Hematopoietic multipotent progenitor cell treated with erythropoietin and hydrocortisone succinate and interleukin-3 and kit ligand, for 15 days (in vitro differentiated cells): ENCODE results near the gene POLA2.
"Not testable (repeated sequence)": the region's sequence is repeated elsewhere in the genome, so short reads cannot be mapped to it uniquely, and the experiment has no call there.

Source experiments
- DNase-seq: peaks from one replicate; pipeline ENCODE4 v3.0.0-alpha.2; 2015; ENCODE audit warnings: low spot score

Gene POLA2, protein sequence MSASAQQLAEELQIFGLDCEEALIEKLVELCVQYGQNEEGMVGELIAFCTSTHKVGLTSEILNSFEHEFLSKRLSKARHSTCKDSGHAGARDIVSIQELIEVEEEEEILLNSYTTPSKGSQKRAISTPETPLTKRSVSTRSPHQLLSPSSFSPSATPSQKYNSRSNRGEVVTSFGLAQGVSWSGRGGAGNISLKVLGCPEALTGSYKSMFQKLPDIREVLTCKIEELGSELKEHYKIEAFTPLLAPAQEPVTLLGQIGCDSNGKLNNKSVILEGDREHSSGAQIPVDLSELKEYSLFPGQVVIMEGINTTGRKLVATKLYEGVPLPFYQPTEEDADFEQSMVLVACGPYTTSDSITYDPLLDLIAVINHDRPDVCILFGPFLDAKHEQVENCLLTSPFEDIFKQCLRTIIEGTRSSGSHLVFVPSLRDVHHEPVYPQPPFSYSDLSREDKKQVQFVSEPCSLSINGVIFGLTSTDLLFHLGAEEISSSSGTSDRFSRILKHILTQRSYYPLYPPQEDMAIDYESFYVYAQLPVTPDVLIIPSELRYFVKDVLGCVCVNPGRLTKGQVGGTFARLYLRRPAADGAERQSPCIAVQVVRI

DNA sequence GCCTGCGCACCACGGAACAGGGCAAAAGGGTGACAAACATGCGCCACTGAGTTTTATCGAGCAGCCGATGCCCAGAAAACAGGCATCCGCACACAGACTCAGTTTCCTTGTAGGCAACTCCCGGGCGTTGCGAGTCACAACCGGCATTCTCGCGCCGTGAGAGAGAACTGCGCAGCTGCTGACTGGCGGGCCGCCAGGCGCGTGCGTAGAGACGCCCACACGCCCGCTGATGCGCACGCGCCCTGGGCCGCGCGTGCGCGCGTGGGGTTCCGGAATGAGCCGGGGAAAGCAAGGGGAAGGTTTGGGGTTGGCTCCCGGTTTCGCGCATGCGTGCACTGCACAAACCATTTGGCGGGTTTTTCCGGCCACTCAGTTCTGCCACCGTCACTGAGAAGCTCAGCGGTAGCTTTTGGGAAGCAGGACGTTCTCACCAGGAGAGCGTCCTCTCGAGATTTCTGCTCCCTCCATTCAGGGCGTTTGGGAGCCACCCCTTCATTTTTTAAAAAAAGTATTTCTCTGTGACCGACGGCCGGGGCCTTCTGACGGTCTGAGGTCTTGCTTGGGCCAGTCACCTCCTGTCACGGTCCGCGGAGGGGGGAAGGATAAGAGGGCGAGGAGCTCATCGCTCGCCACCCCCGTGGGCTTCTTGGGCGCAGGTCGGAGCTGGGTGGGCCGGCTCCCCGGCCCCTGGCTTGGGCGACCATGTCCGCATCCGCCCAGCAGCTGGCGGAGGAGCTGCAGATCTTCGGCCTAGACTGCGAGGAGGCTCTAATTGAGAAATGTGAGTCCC lies at the start of gene POLA2:
TSS of gene POLA2 (plus strand) at position 372 of the 790 bp plus-strand sequence. CDS start at position 703, 331 bp downstream.
- DNase-seq = peak; percentile 97

DNA sequence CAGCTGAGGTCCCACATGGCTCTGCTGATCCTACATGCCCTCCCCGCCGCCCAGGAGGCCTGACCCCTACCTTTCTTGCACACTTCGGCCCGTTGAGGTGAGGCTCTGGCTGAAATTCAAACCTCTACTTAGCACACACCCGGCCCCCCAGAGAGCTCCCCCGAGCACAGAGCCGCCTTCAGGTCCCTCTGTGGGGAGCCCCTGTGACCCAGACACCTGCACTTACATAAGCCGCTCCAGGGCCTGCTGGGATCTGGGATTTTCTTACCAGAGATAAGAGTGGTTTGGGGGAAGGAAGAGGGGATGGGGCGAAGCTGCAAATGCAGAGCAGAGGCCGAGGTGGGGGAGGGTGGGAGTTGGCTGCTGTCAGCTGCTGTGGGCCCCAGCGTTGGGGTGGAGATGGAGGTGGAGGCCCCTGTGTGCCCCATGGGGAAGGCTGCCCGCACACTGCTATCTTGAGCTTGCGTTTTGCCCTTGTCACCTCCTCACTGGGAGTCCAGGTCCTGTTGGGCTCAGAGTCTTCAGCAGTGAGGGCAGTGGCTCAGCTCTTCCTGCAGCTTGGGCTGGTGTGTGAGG lies 49.4 kb upstream of the POLA2 start:
- DNase-seq = no peak

DNA sequence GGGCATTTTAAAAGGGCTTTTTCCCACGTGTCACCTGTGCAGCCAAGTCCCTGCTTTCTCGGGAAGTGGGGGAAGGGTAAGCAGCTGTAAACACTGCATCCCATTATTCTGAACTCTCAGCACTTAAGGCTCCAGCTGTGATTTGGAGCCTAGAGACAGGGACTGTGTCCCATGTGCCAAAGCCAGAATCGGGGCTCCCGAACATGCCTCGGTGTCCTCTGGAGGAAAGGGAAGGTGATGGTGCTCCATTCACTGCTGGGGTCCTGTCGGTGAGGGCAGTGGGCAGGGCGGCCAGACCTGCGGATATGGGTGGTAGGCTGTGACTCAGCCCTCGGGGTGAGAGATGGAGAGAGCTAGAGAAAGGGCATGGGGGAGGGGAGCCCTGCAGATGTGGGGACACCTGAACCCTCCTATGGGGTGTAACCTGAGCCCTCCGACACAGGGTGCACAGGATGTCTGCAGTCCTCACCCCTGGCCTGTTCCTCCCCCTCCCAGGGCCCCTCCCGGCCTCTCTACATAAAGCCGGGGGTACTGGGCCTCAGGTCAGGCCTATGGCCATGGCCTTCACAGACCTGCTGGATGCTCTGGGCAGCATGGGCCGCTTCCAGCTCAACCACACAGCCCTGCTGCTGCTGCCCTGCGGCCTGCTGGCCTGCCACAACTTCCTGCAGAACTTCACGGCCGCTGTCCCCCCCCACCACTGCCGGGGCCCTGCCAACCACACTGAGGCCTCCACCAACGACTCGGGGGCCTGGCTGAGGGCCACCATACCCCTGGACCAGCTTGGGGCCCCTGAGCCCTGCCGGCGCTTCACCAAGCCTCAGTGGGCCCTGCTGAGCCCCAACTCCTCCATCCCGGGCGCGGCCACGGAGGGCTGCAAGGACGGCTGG lies 48.2 kb upstream of the POLA2 start:
- DNase-seq = no peak

DNA sequence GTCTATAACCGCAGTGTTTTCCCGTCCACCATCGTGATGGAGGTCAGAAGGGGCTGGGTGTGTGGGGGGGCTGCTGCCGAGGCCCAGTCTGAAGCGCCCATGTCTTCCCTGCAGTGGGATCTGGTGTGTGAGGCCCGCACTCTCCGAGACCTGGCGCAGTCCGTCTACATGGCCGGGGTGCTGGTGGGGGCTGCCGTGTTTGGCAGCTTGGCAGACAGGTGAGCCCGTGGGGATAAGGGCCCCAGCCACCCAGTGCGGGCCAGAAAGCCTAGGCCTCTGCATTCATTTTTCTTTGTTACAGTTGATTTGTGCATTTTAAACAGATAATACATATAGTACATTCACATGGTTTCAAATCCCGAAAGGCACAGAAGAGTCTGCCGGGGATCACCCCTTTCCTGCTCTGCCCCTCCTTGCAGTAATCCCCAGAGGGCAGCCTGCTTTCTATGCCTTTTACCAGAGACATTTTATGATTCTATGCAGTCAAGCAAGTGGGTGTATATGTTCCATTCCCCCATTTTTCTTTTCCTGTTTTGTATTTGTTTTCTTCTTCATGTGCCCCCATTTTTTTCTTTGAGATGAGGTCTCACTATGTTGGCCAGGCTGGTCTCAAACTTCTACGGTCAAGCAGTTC lies 47.4 kb upstream of the POLA2 start:
- DNase-seq = no peak

DNA sequence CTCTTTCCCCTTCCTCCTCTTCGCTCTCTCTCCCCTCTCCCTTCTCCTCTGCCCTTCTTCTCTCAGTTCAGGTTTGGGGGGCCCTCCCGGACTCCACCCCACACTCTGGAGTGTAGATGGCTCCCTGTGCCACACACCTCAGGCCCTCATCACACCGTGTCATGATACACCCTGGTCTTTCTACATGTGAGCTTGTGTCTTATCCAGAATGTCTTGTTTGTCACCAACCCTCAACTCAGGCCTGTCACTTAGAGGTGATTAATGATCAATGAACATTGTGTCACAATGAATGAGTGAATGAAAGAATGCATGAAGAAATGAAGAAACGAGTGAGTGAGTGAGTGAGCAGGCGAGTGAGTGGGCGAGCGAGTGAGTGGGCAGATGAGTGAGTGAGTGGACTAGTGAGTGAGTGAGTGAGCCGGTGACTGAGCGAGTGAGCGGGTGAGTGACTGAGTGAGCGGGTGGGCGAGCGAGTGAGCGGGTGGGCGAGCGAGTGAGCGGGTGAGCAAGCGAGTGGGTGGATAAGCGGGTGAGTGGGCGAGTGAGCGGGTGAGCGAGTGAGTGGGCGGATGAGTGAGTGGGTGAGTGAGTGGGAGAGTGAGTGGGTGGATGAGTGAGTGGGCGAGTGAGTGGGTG lies 46.2 kb upstream of the POLA2 start:
- no peak for DNase-seq

DNA sequence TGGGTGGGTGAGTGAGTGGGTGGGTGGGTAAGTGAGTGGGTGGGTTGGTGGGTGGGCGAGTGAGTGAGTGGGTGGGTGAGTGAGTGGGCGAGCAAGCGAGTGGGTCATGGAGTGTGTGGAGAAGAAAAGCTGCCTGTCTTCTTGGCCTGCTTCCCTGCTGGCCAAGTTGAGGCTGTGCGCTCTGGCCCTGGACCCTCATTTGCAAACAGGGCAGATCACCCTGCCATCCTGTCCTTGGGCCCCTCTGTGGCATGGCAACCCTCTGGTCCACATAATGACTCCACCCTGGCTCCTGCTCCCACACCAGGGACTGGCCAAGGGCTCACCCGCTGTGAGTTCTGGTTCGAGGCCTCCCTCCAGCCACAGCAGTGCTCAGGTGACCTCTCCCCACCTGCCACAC lies 44.9 kb upstream of the POLA2 start:
- DNase-seq = no peak

DNA sequence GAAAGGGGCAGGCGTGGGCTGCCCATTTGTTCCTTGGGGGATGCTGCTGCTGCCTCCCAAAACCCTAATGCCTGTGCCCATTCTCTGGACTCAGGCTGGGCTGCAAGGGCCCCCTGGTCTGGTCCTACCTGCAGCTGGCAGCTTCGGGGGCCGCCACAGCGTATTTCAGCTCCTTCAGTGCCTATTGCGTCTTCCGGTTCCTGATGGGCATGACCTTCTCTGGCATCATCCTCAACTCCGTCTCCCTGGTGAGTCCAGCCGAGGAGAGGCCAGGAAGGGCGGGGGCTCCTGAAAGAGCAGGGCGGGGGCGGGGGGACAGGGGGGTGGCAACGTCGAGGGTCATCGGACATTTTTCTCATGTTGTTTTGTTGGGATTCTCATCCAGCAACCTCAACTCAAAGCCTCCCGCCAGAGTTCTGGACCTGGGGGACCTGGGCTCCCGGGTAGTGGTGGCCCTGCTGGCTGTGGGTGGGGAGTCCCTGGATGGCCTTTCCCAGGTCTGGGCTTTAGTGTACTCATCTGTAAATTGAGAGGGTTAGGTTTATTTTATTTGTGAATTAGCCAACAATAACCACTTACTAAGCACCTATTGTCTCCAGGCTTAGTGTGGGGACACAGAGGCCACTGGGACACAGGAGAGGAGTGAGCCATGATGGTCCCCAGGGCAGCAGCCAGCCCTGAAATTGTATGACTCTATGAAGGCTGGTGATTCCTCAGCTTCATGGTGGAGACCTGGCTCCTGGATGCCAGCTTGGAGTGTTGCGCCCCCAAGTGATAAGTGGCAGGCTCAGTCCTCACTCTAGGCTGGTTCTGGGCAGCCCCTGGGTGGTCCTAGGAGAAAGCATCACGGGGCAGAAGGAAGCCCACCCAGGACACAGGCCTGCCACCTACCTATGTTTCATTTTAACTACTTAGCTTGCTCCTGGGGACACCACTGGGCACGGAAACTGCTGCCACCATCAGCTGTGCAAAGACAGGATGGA lies 44.0 kb upstream of the POLA2 start:
- no peak for DNase-seq

DNA sequence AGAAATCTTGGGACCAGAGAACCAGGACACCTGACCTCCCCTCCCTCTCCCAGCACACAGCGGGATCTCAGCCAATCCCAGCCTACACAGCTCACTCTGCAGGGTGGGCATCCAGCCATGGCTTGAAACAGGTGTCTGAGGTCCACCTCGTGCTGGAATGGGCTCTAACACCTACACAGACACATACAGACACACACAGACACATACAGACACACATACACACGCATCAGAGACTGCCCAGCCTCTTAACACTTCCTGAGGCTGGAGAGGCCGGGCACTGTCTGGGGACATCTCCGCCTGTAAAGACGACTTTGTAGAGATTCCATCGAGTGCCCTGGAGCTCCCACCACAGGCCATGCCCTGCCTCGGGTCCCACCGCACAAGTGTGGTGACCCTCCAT lies 43.3 kb upstream of the POLA2 start:
- no peak for DNase-seq

DNA sequence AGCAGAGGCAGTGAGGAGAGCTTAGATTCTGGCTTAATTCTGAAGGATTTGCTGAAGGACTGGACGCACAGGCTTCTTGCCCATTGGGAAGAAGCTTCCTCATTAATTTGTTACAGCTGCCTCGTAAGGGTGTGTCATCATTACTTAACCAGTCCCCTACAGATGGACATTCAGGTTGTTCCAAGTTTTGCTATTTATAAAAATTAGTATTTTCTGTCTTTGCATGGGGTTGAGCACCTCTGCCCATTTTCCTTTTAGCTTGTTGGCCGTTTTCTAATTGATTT lies 41.9 kb upstream of the POLA2 start:
- no peak for DNase-seq

DNA sequence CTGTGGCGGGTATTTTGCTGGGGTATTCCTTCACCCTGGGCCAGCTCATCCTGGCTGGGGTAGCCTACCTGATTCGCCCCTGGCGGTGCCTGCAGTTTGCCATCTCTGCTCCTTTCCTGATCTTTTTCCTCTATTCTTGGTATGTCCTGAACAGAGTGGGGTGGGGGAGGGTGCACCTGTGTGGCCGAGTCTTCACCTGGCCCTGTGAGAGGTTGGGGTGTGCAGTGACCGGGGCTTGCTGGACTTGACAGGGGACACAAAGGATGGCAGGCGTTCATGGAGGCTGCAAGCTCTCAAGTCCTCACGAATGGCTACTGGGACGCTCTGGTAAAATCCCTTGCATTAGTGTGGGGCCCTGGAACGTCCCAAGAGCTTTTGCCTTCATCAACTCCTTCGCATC lies 40.7 kb upstream of the POLA2 start:
- no peak for DNase-seq

DNA sequence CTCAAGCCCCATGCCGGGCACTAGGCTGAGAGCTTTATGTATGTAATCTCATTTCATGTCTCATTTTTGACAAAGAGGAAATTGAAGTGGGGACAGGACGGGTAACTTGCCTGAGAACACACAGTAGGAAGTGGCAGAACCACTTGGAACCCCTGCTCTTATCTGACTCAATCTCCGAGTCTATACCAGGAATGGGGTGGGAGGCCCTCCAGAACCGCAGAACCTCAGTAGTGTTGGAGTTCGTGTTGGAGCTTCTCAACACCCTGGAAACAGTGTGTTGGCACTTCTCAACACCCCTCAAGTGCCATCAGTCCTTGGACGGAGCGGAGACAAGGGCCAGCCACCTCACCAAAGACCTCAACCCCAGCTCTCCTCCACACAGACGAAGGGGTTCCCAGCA lies 38.8 kb upstream of the POLA2 start:
- no peak for DNase-seq

DNA sequence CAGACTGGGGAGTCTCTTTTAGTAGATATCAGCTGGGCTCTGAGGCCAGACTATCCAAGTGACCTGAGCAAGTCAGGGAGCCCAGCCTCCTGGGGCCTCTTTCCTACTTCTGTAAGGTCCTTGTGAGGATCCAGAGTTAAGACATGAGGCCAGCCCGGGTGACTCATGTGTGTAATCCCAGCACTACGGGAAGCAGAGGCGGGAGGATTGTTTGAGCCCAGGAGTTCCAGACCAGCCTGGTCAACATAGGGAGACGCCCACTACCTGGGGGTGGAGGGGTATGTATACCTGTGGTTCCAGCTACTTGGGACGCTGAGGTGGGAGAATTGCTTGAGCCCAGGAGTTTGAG lies 36.9 kb upstream of the POLA2 start:
- DNase-seq = no peak

DNA sequence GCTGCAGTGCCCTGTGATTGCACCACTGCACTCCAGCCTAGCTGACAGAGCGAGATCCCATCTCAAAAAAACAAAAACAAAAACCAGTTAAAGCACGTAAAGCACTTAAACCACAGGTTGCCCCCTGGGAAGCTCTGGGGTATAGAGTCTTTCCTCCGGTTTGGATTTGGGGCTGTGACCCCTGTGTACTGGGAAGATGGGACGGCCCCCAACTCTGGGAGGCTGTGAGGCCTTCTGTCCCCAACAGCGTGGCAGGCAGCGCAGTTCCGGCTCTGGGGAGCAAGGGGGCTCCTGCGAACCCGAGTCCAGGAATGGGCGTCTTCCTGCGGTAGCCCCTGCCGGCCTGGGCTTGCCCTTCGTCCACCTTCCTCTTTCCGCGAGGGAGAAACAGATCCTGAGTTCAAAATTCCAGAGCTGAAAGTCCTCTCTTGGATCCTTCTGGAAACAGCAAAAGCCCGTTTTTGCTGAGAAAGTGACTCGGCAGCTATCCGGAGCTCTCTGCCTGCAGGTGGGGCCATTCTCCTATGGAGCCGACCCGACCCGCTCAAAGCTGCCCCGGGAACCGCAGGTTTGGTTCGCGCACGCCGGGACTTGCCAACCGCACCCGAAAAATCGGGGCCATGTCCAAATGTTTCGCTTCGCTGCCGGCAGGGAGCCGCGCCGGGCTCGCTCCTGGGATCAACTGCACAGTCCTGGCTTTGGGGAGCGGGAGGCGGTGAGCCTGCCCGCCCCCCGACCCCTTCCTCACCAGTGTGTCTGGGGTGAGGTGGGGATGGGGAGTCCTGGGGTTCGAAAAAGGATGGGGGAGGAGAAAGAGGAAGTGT lies 36.3 kb upstream of the POLA2 start:
- DNase-seq = peak; percentile 44

DNA sequence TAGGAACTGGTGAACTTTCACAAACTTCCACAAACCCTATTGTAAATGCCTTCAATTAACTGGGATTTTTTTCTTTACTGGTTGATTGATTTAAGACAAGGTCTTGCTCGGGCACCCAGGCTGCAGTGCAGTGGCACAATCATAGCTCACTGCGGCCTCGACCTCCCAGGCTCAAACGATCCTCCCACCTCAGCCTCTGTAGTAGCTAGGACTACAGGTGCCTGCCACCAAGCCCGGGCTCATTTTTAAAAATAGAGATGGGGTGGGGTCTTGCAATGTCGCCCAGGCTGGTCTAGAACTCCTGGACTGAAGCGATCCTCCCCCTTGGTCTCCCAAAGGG lies 35.7 kb upstream of the POLA2 start:
- DNase-seq = no peak

DNA sequence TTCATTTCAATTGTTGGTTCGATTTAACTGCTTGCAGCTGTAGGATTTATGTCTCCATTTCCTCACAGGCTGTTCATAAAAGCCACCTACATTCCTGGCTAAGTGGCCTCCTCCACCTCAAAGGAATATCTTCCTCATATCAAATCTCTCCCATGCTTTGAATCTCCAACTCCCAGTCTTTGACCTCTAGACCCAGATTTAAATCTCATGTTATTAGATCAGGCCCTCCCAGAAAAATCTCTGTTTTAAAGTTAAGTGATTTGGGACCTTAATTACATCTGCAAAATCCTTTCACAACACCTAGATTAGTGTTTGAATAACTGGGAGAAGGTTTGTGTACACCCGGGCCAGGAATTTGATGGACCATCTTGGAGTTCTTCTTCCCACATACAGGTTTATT lies 33.9 kb upstream of the POLA2 start:
- DNase-seq = no peak

DNA sequence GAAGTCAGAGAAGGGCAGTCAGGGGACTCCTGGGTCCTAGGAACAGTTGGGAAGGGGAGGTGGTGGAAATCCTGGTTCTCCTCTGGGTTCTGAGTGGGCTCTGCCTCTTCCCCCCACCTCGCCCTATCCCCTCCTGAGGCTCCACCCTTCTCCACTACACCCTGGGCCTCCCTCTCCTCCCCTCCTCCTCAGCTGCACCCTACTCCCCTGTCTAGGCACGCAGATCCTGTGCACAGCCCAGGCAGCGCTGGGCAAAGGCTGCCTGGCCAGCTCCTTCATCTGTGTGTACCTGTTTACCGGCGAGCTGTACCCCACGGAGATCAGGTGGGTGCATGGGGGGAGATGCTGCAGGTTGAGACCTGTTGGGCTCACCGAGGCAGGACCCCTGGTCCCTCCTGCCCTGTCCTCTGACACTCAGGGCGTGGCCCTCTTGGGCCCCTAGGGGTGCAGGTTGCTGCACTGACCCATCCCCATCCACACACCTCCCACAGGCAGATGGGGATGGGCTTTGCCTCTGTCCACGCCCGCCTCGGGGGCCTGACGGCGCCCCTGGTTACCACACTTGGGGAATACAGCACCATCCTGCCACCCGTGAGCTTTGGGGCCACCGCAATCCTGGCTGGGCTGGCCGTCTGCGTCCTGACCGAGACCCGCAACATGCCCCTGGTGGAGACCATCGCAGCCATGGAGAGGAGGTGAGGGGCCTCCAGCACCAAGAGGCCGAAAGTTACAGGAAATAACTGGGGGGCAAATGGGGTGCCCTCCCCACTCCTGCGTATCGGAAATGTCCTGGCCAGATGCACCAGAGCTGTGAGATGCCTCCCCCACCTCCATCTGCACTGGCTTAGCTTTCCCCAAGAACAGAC lies 25.3 kb upstream of the POLA2 start:
- DNase-seq = no peak

DNA sequence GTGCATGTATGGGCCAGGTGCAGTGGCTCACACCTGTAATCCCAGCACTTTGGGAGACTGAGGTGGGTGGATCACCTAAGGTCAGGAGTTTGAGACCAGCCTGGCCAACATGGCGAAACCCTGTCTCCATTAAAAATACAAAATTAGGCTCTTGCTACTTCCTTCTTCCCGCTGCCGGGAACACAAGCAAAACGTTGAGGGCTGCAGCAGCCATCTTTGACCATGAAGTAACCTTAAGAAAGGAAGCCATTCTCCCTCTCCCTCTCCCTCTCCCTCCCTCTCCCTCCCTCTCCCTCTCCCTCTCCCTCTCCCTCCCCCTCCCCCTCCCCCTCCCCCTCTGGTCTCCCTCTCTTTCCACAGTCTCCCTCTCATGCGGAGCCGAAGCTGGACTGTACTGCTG lies 23.5 kb upstream of the POLA2 start:
- DNase-seq = not testable (repeated sequence)

DNA sequence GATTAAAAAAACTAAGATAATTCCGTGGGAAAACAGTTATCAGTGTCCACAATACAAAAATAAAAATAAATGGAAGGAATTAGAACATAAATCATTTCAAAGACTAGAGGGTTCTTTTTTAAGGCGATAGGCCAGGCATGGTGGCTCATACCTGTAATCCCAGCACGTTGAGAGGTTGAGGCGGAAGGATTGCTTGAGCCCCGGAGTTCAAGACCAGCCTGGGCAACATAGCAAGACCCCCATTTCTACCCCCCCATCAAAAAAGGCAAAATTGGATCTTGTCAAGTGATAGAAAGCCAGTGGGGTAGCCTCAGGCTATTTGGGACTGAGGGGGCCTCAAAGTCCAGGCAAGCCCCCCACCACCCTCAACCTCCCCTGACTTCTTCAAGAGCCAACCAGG lies 20.6 kb upstream of the POLA2 start:
- DNase-seq = no peak
